Right atrium auricular region (tissue), 2 donors: Measurements from ENCODE around the gene SHFL. TPM values are rescaled to one million over a fixed set of nuclear protein-coding genes. Genes with fewer than 3 reads are reported as not detected.

Source experiments
- DNase-seq: peaks from one replicate; pipeline ENCODE4 v3.0.0-alpha.2; 2019; ENCODE audit warnings: low spot score
- H3K27ac ChIP-seq, 2 donors: fragments of 200-600 bp; sonication (generic); 1 replicate in 1 of 2; 2 replicates in 1 of 2; pipeline ENCODE4 v1.5.1; 2016 to 2019
- H3K27me3 ChIP-seq, 2 donors: fragments of 200-600 bp; sonication (generic); one replicate each; pipeline versions ENCODE4 v1.5.1 to v1.6.0; 2017 to 2019
- H3K36me3 ChIP-seq: fragments of 200-600 bp; sonication (generic); one replicate; pipeline ENCODE4 v1.5.1; 2016
- H3K4me1 ChIP-seq, 2 donors: fragments of 200-600 bp; sonication (generic); one replicate each; pipeline versions ENCODE4 v1.5.1 to v1.6.0; 2017 to 2019
- H3K4me3 ChIP-seq, 2 donors: fragments of 200-600 bp; sonication (generic); 1 replicate in 1 of 2; 2 replicates in 1 of 2; pipeline ENCODE4 v1.5.1; 2017 to 2019; ENCODE audit warnings: mild to moderate bottlenecking in 1 of 2, moderate library complexity in 1 of 2
- H3K9me3 ChIP-seq, 2 donors: fragments of 200-600 bp; sonication (generic); one replicate each; pipeline ENCODE4 v1.5.1; 2019
- total RNA-seq, 2 donors: library from RNA; depleted of rRNA; stranded (reverse); fragments of >200 nt; gene quantifications; one replicate each; pipeline ENCODE4 v1.1.0, GENCODE V29; 2016
- TF ChIP-seq, protein P1 (sequence below), 2 donors: fragments of 200-600 bp; sonication (generic); IDR thresholded peaks; one replicate each; pipeline ENCODE4 v1.5.1; 2019; ENCODE audit warnings: antibody characterized with exemption in 2 of 2

Gene SHFL
- total RNA-seq, 2 donors from 2014 or later = 11.6 to 16.8 TPM

DNA sequence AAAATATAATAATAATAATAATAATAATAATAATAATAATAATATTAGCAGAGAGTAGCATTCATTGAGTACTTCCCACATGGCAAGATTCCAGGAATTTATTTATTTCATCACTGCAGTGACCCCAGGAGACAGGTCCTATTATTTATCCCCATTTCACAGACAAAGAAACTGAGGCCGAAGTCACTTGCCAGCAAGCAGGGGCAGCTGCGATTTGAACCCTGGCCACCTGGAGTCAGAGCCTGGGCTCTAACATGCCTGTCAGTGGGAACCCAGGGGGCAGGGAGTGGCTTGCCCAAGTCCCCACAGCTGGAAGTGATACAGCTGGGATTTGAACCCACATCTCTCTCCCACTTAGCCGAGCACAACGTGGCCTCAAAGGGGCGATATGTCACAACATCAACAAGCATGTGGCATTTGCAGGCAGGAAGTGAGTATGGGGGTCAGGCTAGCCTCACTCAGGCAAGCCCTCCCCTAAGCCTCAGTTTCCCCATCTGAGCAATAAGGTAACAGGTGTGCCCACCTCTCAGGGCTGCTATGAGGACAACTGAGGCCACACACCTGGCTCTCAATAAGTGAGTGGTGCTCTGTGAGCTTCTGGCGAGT, 2.9 kb downstream of the SHFL start:
- no peak for DNase-seq
- Histone ChIP-seq H3K9me3 (no peaks in the 10 kb centered on the region), H3K27ac (no peak overlapping the region), H3K4me1 (peaks cover 0 to 10% of the 10 kb centered on the region in 2 donors), H3K36me3 (peaks cover 13% of the 10 kb centered on the region), H3K4me3 (no peak overlapping the region), H3K27me3 (no peaks in the 10 kb centered on the region)
- TF ChIP-seq, protein P1, sequence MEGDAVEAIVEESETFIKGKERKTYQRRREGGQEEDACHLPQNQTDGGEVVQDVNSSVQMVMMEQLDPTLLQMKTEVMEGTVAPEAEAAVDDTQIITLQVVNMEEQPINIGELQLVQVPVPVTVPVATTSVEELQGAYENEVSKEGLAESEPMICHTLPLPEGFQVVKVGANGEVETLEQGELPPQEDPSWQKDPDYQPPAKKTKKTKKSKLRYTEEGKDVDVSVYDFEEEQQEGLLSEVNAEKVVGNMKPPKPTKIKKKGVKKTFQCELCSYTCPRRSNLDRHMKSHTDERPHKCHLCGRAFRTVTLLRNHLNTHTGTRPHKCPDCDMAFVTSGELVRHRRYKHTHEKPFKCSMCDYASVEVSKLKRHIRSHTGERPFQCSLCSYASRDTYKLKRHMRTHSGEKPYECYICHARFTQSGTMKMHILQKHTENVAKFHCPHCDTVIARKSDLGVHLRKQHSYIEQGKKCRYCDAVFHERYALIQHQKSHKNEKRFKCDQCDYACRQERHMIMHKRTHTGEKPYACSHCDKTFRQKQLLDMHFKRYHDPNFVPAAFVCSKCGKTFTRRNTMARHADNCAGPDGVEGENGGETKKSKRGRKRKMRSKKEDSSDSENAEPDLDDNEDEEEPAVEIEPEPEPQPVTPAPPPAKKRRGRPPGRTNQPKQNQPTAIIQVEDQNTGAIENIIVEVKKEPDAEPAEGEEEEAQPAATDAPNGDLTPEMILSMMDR (IDR thresholded peaks at IDR 0.05) = no peak

DNA sequence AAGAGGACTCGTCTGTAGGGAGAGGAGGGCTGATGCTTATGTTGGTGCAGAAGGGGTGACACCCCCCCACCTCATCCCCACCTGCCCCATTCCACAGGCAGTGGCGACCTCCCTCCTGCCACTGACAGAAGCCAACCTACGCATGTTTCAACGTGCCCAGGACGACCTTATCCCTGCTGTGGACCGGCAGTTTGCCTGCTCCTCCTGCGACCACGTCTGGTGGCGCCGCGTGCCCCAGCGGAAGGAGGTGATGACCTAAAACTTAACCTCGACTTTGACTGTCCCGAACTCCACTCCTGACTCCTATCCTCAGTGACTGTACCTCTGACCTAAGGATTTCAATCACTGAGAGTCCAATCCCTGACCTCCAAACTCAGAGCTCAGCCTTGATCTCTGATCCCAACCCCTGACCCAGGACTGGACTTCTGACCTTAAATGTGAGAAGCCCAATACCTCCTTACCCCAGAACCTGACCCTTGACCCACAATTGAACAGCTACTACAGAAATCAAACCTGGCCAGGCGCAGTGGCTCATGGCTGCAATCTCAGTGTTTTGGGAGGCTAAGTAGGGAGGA, 3.8 kb downstream of the SHFL start:
- Histone ChIP-seq H3K36me3 (peaks cover 13% of the 10 kb centered on the region), H3K9me3 (no peaks in the 10 kb centered on the region), H3K4me1 (peaks cover 0 to 10% of the 10 kb centered on the region in 2 donors), H3K4me3 (no peak overlapping the region), H3K27ac (no peak overlapping the region), H3K27me3 (no peaks in the 10 kb centered on the region)
- DNase-seq = no peak
- TF ChIP-seq, protein P1 (IDR thresholded peaks at IDR 0.05) = no peak

DNA sequence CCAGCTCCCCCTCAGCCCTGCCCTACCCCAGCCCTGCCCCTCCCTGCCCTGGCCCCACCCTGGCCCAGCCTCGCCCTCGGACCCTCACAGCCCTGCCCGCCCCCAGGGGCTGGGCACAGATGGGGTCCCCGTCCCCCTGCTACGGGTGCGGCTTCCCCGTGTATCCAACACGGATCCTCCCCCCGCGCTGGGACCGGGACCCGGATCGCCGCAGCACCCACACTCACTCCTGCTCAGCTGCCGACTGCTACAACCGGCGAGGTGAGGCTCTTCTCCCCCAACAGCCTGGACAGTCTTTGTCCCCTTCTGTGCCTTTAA, 5.2 kb downstream of the SHFL start:
- Histone ChIP-seq H3K36me3 (peaks cover 13% of the 10 kb centered on the region), H3K9me3 (no peaks in the 10 kb centered on the region), H3K27ac (no peak overlapping the region), H3K27me3 (no peaks in the 10 kb centered on the region), H3K4me3 (no peak overlapping the region), H3K4me1 (peaks cover 0 to 18% of the 10 kb centered on the region in 2 donors)
- TF ChIP-seq, protein P1 (IDR thresholded peaks at IDR 0.05) = no peak
- DNase-seq = no peak

DNA sequence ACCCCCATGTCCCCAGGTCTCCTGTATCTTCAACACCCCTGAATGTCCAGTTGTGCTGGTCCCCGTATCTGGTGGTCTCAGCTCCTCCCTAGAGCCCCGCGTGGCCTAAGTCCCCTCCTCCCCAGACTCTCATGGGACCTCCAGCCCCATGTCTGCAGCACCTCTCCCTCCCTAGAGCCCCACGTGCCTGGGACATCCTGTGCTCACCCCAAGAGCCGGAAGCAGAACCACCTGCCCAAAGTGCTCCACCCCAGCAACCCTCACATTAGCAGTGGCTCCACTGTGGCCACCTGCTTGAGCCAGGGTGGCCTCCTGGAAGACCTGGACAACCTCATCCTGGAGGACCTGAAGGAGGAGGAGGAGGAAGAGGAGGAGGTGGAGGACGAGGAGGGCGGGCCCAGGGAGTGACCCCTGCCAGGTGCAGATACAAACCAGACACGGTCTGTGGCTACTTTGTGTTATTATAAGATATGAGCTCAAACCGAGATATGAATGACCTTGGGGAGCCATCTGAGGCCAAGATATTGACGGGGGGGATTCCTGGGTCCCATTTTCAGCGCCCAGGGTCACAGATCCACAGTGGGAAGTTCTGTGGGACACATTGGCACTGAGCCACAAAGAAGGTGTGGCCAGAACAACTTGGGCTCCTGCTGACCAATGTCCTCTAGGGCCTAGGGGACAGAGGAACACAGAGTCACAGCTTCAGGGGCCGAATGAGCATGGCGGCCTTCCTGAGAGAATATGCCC, 6.0 kb downstream of the SHFL start:
- no peaks in the 10 kb centered on the region for H3K9me3 ChIP-seq
- H3K36me3 ChIP-seq = peaks cover 13% of the 10 kb centered on the region
- TF ChIP-seq, protein P1 (IDR thresholded peaks at IDR 0.05) = no peak
- H3K27me3 ChIP-seq = no peaks in the 10 kb centered on the region
- H3K4me3 ChIP-seq = no peak overlapping the region
- H3K27ac ChIP-seq = no peak overlapping the region
- no peak for DNase-seq
- peaks cover 0 to 17% of the 10 kb centered on the region in 2 donors for H3K4me1 ChIP-seq

DNA sequence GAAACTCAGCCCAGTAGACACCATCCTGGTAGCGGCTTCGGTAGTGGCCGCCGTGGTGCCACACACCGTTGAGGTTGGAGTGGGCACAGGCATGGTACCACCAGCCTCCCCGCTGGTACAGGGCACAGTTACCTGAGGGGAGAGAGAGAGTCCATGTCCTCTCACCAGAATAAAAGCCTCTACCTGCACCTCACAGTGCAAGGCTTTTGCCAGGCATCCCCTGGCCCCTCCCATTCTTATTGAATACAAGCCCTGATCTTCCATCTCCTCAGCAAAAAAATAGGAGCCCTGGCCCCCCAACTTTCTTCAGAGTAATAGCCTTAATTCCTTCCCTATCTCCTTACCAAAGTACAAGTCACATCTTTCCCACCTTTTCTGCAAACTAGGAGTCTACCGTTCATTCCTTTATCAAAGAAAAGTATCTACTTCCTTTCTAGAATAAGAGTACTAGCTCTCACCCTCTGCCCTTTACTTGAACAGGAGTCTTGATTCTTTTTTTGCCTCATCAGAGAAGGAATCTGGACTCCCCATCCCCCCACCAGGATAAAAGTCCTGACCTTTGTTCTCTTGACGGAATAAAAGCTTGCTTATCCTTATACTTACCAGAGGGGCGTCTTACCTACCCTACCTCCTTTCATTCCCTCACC, 6.7 kb downstream of the SHFL start:
- peaks cover 0 to 13% of the 10 kb centered on the region in 2 donors for H3K4me1 ChIP-seq
- H3K27me3 ChIP-seq = no peaks in the 10 kb centered on the region
- H3K27ac ChIP-seq = no peak overlapping the region
- no peaks in the 10 kb centered on the region for H3K9me3 ChIP-seq
- peaks cover 13% of the 10 kb centered on the region for H3K36me3 ChIP-seq
- H3K4me3 ChIP-seq = no peak overlapping the region
- DNase-seq = no peak
- TF ChIP-seq, protein P1 (IDR thresholded peaks at IDR 0.05) = no peak
